COLO829 (cell line): Measurements from ENCODE around the gene ZSCAN2.
"Not testable (repeated sequence)": the region's sequence is repeated elsewhere in the genome, so short reads cannot be mapped to it uniquely, and the experiment has no call there.

Experiments
- DNase-seq: peaks from one replicate; pipeline ENCODE4 v3.0.0; 2012; ENCODE audit warnings: low spot score

Gene ZSCAN2

DNA sequence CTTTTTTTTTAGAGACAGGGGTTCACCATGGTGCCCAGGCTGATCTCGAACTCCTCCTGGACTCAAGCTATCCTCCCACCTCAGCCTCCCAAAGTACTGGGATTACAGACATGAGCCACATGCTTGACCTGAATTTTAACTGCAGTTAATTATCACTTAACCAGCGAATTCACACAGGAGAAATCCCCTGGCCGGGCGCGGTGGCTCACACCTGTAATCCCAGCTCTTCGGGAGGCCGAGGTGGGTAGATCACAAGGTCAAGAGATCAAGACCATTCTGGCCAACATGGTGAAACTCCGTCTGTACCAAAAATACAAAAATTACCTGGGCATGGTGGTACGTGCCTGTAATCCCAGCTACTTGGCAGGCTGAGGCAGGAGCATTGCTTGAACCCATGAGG is 41.1 kb downstream of the ZSCAN2 start:
- DNase-seq, result not testable (repeated sequence)

DNA sequence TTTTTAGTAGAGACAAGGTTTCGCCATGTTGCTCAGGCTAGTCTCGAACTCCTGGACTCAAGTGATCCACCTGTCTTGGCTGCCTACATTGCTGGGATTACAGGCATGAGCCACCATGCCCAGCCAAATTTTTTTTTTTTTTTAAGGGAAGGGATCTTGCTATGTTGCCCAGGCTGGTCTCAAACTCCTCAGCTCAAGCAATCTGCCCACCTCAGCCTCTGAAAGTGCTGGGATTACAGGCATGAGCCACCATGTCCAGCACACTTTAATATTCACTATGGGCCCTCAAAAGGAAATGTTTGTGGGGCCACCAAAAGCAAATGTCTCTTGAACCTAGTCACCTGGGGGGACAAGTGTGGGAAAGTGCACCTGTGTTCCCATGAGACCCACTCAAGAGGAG is 41.8 kb downstream of the ZSCAN2 start:
- DNase-seq, result not testable (repeated sequence)

DNA sequence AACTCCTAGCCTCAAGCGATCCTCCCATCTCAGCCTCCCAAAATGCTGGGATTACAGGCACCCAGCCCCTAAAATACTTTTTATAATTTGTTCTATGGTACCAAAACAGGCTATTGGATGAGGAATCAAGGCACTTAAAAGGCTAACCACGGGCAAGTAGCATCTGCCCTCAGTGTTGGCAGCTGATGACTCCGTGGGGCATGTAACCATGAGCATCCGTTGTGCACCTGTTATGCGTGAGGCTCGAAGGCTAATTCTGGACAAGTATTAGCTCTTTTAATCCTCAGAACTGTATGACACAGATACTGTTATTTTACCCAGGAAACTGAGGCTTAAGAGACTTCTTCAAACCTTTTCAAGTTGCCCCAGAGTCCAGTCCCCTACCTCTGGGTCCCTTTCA is 43.0 kb downstream of the ZSCAN2 start:
- DNase-seq, result no peak

DNA sequence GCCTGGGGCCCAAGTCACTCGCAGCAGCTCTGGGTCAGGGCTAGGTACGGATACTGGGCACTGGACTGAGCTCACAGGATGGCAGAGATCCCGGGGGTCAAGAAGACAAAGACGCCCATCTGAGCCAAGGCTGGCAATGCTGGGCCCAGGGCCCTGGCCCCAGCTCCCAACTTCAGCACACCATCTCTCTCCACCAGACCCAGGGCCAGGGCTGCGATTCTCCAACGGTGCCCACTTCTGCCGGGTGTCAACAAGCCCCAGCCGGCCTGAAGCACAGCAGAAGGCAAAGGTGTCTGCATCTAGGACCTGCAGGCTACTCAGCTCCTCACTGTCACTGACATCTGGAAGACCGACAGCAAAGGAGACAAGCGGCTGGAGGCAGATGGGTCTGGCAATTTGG is 44.7 kb downstream of the ZSCAN2 start:
- DNase-seq, result no peak

DNA sequence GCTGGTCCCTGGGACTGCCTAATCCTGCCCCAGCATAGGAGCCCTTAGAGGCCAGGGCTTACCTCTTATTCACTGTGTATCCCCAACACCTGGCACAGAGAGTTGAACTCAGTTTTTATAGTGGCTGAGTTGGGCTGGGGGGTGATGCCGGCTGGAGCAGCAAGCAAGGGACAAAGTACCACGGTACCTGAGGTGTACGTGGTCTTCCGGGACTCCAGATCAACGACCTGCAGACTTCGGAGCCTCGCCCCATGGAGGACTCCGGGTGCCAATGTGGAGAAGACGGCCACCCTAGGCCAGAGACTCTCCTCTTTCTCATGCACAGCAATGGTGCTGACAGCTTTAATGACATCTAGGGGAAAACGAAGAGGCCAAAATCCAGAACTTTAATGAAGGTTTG is 45.2 kb downstream of the ZSCAN2 start:
- no peak for DNase-seq

DNA sequence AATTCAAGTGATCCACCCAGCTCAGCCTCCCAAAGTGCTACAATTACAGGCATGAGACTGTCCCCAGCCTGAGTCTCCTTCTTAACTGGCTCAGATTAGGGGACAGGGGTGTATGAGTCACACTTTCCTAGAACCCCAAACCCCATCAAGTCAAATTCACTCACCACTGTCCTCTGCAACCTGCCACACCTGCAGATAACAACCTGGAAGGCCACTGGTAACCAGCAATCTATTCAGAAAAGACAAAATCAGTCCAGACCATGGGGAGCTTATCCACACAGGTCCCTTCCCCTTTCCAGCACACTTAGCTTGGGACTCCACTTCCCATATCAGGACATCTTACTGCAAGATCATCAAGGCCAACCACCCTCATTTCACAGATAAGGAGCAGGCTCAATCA is 46.9 kb downstream of the ZSCAN2 start:
- DNase-seq, result no peak

DNA sequence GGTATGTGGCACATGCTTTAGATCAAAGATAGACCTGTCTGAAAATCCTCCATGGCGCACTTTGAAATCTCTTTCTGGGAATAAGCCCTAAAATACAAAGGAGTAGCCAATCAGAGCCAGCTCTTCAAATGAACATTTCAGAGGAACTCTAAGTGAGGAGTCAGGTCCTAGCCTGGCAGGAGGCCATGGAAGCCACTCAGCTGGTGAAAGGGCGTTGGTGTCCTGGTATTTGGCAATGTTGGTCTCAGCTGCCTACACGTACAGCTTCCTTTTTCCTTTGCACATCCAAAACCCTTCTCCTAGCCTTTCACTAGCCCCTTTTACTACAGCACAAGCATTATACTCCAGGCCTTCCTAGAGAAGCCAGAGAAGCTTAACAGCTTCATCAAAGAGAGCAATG is 47.7 kb downstream of the ZSCAN2 start:
- DNase-seq, result no peak

DNA sequence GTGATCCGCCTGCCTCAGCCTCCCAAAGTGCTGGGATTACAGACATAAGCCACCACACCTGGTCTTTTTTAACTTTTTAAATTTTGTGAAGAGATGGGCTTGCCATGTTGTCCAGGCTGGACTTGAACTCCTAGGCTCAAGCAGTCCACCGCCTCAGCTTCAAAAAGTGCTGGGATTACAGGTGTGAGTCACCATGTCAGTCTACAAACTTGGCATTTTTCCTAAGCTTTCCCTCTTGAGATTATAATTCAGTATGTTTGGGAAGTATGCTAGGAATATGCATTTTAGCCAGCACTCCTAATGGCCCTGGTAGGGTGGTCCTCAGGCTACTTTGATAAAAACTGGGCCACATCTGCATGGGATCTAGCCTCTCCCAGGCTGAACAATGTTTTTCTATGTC is 48.9 kb downstream of the ZSCAN2 start:
- no peak for DNase-seq

DNA sequence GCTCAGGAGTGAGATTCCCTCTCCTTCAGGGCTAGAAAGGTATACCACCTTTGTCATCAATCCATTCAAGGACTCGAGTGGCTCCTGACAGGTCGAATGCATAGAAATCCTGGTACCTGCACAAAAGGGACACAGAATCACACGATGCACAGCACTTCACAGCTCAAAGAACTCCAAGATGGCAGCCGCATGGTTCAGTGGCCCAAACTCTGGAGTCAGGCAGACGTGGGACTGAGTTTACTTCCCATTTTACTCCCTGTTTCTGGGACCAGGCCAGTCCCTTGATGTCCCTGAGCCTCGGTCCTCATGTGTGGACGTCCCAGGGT is 52.7 kb downstream of the ZSCAN2 start:
- DNase-seq, result no peak

DNA sequence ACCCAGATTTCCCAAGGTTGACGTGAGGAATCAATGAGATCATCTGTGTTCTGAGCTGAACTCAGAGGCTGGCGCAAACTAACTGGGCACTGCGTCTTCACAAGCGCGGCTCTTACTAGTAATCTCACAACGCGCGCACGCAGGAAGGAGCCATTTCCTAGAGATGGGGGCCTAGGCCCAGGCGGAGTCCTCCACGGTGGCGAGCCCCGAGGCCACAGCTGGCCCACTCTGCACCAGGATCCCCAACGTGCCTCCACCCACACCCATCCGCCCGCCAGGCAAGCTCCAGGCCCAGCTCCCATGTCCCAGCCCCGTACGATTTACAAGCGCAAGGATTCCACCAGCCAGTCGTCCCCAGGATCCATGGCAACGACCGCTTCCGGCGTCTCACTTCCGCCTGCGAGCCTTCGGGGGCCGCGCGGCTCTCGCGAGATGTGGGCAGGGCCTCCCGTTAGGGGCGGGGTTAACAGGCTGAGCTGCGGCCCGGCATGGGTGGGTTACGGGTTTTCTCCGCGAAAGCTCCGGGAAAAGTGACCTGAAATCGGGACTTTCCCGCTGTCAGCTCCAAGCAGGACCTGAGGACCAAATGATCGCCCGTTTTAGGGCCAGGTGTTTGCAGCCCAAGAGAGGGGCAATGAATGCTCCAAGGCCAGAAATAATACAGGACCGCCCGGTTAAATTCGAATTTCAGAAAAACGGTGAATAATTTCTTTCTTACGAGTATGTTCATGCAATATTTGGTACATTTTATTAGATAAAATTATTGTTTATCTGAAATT is 53.3 kb downstream of the ZSCAN2 start, which contains the start of gene WDR73:
Gene WDR73, minus strand, starts transcription at position 374 of the 779 bp plus-strand sequence. Its CDS starts 9 bp downstream, at position 365.
- DNase-seq, result peak; percentile 93

DNA sequence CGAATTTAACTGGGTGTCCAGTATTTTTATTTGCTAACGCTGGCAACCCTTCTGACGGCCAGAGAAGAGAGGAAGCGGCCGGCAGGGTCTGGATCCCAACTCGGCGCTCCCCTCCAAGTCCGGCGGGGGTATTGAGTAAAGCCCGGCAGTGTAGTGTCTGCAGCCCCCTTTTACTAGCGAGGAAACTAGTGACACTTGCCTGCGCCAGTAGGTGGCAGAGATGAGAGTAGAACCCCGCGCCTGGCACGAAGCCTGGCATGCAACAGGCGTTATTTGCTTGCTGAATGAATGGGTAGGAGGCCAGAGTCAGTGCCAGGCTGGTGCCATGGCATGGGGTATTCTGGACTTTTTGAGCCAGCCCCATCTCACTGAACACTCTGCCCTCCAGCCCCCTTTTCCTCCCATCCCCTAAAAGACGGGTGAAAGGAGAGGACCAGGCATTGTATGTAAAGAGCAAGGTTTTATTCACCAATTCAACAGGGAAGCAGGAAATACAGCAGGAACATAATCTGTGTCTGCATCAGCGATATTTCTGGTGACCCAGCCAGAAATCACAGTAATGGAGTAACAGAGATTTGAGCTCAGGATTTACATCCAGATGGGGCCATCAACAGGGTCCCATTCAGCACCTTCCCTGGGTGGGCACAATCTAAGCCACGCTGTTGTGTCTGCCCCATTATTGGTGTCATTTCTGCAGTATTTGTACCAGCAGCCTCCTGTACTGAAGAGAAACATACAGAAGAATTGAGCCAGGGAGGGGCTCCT is 54.1 kb downstream of the ZSCAN2 start:
- peak; percentile 74 for DNase-seq

DNA sequence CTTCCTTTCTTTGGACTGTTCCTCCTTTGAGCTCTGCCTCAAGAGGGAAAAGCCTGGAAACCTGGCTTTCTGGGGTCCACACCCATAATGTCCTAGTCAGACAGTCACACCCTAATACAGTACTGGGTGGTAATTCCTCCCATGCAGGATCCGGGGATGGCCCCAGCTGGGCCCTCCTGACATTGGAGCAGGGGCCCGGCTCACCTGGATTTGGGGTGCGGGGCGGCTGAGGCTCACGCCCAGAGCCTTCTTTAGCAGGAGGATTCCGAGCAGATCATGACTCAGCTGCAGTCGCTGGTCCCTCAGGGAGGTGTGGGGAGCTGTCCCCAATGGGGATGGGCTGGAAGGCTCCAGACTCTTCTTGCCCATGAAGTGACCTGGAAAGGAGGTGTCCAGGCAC is 56.2 kb downstream of the ZSCAN2 start:
- no peak for DNase-seq

DNA sequence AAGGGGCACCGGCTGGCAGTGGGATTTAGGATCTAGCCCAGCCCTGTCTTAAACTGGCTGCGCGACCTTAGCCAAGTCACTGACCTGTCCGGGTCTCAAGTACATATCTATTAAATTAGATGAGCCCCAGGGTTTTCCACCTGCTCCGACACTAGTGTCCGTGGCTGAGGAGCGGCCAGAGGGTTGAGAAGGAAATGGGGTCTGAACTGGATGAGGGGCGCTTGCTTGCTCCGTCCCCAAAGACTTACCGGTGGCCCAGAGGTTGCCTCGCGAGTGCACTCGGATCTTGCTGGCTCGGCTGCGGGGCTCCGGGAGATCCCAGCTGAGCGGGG is 56.9 kb downstream of the ZSCAN2 start:
- no peak for DNase-seq

DNA sequence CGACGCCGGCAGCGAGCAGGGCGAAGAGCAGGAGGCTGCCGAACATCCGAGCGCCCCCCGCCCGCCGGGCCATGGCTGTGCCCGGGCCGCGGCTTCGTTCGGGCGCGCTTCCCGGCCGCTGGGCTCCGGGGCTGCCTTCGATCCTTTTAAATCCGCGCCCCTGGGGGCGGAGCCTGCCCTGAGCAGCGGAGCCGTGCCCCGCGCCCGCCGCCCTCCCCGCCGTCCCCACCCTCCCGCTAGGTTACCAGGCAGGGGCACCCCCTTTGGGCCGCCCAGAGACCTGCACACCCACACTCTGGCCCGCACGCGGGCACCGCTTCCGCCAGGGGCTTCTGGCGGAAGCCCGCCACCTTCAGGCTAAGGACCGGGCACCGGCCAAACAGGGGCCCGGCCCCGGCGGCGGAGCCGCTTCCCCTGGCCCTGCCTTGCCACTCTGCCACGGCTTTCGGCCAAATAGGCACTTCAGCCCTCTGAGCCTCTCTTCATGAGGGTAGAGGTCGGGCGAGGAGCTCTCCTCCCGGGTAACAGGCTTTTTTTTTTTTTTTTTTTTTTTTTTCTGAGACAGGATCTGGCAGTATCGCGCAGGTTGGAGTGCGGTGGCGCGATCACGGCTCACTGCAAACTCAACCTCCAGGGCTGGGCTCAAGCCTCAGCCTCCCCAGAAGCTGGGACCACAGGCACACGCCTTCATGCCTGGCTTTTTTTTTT is 57.4 kb downstream of the ZSCAN2 start, which contains the start of gene NMB:
Gene NMB, minus strand, starts transcription at position 120 of the 708 bp plus-strand sequence. Its CDS starts 47 bp downstream, at position 73.
- peak; percentile 83 for DNase-seq

DNA sequence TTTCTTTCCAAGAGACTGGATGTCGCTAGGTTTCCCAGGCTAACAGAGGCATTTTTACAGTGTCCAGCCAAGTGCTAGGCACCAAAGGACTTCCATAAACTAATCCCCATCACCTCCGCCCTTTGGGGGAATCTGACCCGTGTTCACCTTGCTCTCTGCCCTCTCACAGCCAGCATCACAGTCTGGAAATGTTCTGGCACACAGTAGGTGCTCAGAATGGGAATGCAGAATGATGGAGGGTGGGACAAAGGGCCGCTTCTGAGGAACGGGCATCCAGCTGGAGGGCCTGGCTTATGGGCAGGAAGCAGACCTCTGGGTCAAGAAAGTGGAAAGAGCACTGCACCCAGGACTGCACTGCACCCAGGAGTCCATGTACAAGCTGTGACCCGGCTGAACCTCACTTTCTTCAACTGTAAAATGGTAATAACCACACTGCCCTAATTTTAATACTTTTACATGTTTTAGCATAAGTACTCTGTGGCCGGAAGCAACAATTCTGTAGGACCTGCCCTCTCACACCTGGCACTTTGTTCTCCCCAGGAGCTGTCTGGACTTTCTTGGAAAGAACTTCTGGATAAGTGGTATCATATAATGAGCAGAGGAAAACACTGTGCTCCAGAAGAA is 58.1 kb downstream of the ZSCAN2 start:
- DNase-seq, result no peak

DNA sequence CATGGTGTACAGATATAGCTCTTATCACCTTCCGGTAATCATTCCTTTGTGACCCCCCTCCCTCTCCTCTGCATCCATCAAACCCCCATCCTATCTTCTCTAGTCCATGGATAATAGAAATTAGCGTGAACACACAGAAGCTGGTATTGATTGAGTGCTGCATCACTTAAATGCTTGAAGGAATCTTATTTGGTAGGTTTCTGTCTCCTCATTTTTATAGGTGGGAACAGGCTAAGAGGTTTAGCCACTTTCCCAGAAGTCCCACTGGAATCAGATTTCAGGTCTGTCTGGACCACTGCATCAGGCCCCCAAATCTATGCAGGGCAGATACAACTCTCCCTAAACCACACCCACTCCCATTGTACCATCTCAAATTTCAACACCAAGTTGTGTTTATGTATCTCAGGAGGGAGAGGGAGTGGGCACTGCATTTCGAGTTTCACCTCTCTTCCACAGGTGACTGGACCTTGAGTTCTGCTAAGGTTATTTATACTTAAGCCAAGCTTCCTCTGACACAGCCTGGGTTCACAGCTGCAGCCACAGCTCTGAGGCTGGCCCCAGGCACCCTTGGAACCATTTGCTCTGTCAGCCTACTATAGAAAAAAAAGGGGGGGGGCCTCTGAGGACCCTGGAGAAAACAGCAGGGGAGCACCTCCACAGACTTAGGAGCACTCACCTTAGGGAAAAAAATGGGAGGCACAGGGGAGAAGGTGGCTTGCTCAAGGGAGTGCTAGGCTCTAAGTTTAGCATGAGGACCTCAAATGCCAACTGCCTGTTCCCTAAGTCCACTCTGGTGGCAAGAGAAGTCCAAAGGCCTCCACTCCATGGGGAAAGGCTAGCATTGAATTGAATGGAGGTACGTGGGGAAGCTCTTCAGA is 59.3 kb downstream of the ZSCAN2 start:
- DNase-seq, result no peak

DNA sequence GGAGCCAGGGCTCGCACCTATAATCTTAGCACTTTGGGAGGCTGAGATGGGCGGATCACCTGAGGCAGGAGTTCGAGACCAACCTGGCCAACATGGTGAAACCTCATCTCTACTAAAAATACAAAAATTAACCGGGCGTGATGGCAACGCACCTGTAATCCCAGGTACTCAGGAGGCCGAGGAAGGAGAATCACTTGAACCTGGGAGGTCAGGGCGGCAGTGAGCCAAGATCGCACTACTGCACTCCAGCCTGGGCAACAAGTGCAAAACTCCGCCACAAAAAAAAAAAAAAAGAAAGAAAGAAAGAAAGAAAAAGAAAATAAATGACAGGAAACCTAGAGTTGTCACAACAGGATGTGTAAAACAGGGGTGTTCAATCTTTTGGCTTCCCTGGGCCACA is 60.2 kb downstream of the ZSCAN2 start:
- DNase-seq, result no peak

DNA sequence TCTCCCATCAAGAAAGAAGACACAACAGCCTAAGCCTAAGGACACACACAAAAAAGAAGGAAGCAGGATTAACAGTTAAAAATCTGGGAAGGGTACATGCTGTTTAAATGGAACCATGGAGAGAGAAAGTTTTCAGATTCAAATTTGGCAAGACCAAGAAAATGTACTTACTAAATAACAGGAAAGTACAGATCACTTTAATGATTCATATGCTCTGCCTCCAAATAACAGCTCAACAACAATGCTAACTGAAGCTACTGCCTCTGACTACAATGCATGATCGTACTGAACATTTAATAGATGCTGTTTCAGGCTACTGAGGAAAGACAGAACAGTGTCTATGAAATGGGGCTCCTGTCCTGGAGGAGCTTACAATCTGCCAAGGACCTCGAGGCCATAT is 65.6 kb downstream of the ZSCAN2 start:
- no peak for DNase-seq

DNA sequence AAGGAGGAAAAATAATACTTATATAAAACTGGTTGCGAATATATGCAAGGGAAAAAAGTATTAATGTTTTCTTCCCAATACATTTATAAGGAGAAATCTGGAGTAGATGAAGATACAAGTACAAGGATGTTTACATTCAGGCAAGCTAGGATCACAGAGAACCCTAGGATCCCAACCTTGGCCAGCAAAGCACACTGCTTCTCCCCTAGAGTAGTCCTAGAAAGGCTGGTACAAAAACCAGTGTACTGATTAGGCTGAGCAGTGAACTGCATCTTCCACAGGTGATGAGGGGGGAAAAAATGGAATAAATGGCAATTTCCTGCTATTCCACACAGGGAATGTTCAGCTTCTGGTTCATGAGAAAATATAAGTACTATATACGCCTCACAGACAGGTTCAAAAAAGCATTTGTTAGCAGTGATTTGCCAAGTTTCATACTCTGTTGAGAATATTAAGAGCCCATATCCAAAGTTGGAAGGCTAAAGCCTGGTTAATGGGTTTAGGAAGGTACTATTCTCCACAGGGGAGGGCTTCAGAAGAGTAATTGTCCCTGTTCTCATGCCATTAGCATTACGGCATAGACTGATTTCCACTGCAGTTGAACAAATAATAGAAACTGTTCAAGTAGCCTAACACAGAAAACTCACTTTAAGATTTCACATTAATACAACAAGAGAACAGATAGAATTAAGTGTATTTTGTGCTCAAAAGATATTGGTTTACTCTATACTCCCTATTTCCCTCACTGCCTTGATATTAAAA is 67.6 kb downstream of the ZSCAN2 start:
- no peak for DNase-seq

DNA sequence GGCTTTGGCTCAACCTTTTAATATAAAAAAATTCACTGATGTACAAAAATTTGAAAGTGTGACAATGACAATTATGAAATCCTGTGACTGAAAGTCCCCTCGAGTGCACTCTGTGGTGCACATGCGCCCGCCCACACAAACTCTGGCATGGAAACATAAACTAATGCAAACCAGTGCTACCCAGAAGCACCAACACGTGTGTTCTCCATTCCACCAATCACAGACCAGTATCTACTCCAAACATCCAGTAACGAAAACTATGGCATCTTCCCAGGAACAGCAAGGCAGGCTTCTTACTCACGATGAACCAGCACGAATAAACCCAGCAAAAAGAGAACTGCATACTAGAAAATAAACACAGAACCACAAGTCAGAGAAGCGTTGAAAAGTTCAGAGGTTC is 68.9 kb downstream of the ZSCAN2 start:
- DNase-seq, result no peak

DNA sequence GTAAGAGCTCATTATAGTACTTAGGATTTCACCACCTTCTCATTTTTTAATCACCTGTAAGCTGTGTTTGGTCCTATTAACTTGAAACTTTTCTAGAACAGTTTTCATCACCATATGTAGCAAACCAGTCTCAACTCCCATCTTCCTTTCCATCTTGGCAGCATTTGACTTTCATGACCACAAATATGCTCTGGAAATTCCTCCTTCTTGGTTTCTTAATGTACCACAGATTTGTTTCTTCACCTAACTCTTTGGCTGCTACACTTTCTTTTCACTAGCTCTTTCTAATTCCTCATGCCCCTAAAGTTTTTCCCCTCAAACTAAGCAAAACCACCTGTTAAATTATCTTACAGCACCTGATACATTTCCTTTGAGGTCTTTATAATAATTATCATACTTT is 70.4 kb downstream of the ZSCAN2 start:
- DNase-seq, result no peak
